ENCODE data around the gene TMED4. TPM values are rescaled to one million over a fixed set of nuclear protein-coding genes. Genes with fewer than 3 reads are reported as not detected.
A peak's percentile ranks its signal among the peaks of the same experiment; 100 is the strongest.

Gene TMED4
- 66.6 and 72.4 TPM in 2 replicates for total RNA-seq

DNA sequence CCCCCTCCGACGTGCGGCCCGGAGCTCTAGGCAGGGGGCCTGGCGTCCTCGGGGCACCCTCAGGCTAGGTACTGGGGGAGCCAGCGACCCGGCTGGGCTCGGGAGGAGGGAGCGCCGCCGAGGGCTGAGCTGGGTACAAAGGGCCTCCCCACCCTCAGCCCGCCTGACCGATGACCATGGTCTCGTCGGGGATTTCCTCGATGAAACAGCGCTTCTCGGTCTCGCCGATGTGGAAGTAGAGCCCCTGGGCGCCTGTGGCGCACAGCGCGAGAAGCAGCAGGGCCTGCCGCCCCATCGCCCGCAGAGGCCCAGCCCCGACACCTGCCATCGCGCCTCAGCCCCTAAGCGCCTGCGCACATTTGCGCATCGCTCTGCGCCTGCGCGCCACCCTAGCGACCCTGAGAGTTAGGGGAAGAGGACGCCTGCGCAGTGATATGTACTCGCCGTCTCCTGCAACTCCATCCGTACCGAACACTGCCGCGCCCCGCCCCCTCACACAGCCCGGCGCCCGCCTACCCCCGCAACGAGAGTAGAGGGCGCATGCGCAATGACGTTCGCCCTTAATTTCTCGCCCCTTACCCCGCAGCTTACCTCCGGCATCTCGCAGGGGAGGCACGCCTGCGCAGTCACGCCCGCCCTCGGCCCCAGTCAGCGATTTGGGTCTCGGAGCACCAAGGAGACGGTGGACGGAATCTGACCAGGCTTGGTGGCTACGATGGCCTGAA is at the start of gene TMED4:
Gene TMED4 (minus strand): TSS at position 353 of the 725 bp plus-strand sequence. CDS start 25 bp downstream, at position 328.
- peak; percentile 91 for DNase-seq (ENCODE audit: low read depth, low spot score)

- no peak for DNase-seq (ENCODE audit: low read depth, low spot score)
These were observed 49.6 kb upstream of the TMED4 start for GRCh38 chr7:44631458-44632115.

DNA sequence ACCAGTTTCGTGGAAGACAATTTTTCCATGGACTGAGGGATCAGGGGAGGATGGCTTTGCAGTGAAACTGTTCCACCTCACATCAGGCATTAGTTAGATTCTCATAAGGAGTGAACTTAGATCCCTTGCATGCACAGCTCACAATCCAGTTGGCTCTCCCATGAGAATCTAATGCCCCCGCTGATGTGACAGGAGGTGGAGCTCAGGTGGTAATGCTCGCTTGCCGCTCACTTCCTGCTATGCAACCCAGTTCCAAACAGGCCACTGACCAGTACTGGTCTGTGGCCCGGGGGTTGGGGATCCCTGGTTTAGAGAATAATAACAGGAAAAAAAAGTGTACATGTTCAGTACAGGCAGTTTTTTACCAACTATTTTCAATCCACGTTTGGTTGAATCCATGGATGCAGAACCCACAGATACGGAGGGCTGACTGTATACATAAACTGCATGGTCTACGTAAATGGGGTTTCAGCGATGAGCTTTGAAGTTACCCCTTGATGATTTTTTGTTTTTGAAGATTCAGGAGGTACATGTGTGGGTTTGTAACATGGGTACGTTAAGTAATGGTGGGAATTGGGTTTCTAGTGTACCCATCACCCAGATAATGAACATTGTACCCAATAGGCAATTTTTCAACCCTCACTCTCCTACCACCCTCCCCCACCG is 48.9 kb upstream of the TMED4 start:
- no peak for DNase-seq (ENCODE audit: low read depth, low spot score)

DNA sequence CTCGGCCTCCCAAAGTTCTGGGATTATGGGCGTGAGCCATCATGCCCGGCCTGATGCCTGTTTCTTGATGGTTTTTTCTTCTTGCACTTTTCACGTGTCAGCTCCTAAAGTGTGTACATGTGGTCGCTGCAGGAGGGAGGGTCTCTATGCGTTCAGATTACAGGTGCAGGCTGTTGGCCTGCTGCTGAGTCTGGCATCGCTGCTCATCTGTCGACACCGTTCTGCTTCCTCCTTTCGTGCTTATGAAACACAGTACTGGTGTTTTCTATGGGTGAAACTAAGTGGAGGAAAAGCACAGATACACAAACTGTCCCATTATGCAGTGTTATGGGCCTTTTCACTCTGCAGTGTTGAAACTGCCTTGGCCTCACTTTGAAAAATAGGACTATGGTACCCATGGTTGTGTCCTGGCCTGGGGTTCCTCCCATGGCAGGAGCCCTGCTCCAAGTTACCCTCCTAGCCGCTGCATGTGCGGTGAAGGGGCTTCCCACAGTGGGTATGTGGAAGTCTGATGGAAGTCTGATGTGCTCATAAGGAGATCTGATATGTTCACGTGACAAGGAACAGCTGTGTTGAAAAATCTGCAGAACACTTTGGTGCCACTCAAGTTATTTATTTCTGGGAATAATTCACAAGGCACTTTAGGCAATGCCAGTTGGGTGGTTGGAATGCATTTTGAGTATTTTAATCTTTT is 47.9 kb upstream of the TMED4 start:
- DNase-seq (ENCODE audit: low read depth, low spot score) = no peak

GRCh38 chr7:44626620-44627019 is 44.6 kb upstream of the TMED4 start:
- DNase-seq (ENCODE audit: low read depth, low spot score) = no peak

GRCh38 chr7:44625526-44626471 is 43.8 kb upstream of the TMED4 start:
- no peak for DNase-seq (ENCODE audit: low read depth, low spot score)

GRCh38 chr7:44624318-44624717 is 42.3 kb upstream of the TMED4 start:
- DNase-seq (ENCODE audit: low read depth, low spot score) = no peak

DNA sequence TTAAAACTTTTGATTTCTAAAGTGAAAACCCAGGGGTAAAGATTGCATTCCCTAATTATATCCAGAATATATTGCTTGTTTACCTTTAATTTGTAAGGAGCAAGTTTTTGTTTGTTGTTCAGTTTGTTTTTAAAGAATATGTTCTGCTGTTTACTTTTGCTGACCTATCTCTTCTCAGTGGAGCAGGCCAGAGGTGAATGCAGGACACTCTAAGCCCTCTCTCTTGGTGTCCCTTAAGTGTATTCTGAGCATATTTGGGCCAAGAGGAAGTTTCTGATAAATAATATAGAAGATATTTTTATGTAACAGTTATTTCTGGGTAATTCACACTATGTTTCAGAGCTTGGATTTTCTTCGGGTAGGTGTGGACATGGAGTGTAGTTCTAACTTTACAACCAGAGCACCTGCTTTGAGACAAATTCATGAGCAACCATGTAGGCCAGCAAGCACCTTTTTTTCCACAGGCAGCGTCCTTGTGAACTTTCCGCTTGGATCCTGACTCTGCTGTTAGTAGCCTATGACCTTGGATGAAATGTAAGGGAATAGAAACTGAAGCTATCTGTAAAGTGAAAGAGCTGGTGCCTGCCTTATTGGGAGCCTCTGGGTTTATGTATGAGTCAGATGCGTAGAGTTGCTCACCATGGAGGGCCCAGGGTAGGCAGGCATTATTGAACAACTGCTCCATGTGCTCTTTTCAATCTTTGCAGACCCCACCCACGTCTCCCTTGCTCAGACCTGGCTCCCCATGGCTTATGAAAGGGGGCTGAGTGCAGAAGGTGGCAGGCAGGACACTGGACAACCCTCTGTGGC is 40.5 kb upstream of the TMED4 start:
- DNase-seq (ENCODE audit: low read depth, low spot score) = no peak

- no peak for DNase-seq (ENCODE audit: low read depth, low spot score)
These were observed 39.7 kb upstream of the TMED4 start for GRCh38 chr7:44621750-44622103.

GRCh38 chr7:44621034-44621749 is 39.2 kb upstream of the TMED4 start:
- no peak for DNase-seq (ENCODE audit: low read depth, low spot score)

DNA sequence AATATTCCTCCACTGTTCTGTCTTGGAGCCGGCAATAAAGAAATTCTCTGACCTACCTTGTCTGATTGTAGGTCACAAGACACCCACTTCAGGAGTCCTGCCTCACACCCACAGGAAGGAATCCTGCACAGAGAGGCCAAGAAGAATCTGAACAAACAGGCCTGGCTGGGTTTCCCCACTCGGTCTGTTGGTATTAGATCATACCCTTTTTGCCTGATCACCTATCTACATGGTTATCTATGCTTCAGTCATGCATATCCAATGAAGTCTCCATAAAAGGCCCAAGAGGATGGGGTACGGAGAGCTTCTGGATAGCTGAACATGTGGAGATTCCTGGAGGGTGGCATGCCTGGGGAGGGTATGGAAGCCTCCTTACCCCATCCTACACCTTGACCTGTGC is 36.7 kb upstream of the TMED4 start:
- no peak for DNase-seq (ENCODE audit: low read depth, low spot score)

DNA sequence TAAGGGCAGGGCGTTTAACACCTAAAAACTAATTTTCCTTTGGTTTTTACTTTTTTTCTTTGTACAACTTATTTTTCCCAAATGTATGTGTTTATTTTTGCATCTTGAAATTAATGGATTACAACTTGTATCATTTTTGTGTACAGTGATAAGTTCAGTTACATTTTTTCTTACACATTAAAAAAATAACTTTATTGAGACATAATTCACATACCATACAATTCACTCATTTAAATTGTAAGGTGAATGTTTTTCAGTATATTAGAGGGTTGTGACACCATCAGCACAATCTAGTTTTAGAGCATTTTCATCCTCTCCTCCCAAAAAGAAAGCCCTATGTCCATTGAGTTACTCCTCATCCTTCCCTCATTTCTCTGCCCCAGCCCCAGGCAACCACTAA is 36.0 kb upstream of the TMED4 start:
- DNase-seq (ENCODE audit: low read depth, low spot score) = no peak

GRCh38 chr7:44617225-44617890 is 35.3 kb upstream of the TMED4 start:
- no peak for DNase-seq (ENCODE audit: low read depth, low spot score)

DNA sequence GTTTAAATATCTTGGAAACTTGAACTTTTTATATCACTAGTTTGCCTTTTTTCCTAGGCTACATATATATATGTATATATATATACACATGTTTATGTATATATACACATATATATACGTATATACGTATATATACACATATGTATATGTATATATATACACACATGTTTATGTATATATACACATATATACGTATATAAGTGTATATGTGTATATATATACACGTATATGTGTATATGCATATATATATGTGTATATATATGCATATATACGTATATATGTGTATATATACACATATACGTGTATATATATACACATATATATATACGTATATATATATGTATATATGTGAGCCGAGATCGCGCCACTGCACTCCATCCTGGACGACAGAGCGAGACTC is 34.5 kb upstream of the TMED4 start:
- DNase-seq (ENCODE audit: low read depth, low spot score) = no peak

DNA sequence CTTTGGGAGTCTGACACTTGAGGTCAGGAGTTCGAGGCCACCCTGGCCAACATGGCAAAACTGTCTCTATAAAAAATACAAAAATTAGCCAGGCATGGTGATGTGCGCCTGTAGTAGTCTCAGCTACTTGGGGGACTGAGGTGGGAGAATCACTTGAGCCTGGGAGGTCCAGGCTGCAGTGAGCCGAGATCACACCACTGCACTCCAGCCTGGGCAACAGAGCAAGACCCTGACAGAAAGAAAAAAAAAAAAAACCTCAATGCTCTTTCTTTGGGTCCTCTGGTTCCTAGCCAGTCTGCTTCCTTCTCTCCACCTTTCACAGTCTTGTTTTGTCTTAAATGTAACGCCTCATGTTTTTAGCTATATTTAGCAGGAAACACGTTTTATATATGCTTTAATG is 33.8 kb upstream of the TMED4 start:
- DNase-seq (ENCODE audit: low read depth, low spot score) = no peak

DNA sequence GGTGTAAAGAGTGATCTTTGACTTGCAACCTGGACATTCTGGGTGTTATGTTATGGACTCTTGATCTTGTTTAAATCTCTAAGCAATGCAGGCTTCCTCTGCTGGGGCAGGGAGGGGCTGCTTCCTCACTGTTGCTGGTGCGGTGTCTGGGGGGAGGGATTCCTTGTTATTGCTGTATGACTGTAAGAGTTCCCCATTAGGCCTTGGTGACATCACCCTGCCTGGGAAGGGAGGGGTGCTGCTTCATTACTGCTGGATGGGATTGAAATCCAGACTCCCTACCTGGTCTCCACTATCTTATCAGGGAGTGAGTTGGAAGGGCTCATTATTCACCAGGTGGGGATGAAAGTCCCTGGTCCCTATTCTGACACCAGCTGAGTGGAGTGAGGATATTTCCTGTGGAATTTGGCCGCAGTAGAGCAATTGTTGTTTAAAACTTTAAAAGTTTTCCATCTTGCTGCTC is 33.1 kb upstream of the TMED4 start:
- no peak for DNase-seq (ENCODE audit: low read depth, low spot score)

- DNase-seq (ENCODE audit: low read depth, low spot score) = no peak
These were observed 27.8 kb upstream of the TMED4 start for GRCh38 chr7:44609829-44610228.

DNA sequence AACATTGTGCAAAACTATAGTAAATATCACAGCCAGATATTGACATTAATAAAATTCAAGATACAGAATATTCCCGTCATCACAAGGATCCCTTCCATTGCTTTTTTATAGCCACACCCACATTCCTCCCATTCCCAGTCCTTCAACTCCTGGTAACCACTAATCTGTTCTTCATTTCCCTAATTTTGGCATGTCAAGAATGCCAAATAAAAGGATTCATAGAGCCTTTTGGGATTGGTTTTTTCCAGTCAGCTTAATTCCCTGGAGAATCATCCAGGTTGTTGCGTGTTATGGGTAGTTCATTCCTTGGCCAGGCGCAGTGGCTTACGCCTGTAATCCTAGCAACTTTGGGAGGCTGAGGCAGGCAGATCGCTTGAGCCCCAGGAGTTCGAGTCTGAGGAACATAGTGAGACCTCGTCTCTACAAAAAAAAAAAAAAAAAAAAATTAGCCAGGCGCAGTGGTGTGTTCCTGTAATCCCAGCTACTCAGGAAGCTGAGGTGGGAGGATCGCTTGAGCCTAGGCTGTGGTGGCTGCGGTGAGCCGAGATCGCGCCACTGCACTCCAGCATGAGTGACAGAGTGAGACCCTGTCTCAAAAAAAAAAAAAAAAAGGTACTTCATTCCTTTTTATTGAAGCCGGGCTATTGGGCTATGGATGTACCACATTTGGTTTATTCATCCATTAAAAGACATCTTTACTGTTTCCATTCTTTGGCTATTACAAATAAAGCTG is 27.1 kb upstream of the TMED4 start:
- no peak for DNase-seq (ENCODE audit: low read depth, low spot score)
